ACC112 (cell line): ENCODE data around the gene FANCF.
"Not testable (repeated sequence)": the region's sequence is repeated elsewhere in the genome, so short reads cannot be mapped to it uniquely, and the experiment has no call there.

Experiments used
- H2AFZ ChIP-seq: fragments of 200-600 bp; sonication (generic); one replicate; pipeline ENCODE4 v1.6.0; 2017; ENCODE audit warnings: antibody characterized with exemption, low read length; ENCODE audit not compliant: unreplicated experiment
- H3K27ac ChIP-seq: fragments of 200-600 bp; sonication (generic); 2 replicates; pipeline ENCODE4 v1.5.1; 2014; ENCODE audit warnings: low read depth, mild to moderate bottlenecking, antibody characterized with exemption, low read length, moderate library complexity
- H3K27me3 ChIP-seq: fragments of 200-600 bp; sonication (generic); 2 replicates; pipeline ENCODE4 v1.6.1; 2014; ENCODE audit warnings: mild to moderate bottlenecking, antibody characterized with exemption, low read length, moderate library complexity, mixed read lengths; ENCODE audit not compliant: insufficient read depth
- H3K36me3 ChIP-seq: fragments of 200-600 bp; sonication (generic); 2 replicates; pipeline ENCODE4 v1.6.1; 2016; ENCODE audit warnings: mild to moderate bottlenecking, antibody characterized with exemption, low read length, moderate library complexity, mixed read lengths; ENCODE audit not compliant: insufficient read depth
- H3K4me1 ChIP-seq: fragments of 200-600 bp; sonication (generic); one replicate; pipeline ENCODE4 v1.6.1; 2016; ENCODE audit warnings: low read length, mixed read lengths; ENCODE audit not compliant: insufficient read depth, unreplicated experiment, control insufficient read depth
- H3K4me3 ChIP-seq: fragments of 200-600 bp; sonication (generic); 2 replicates; pipeline ENCODE4 v1.5.1; 2014; ENCODE audit warnings: mild to moderate bottlenecking, low read depth, low read length
- H3K79me2 ChIP-seq: fragments of 200-600 bp; sonication (generic); one replicate; pipeline ENCODE4 v1.6.0; 2016; ENCODE audit warnings: low read length; ENCODE audit not compliant: control insufficient read depth, unreplicated experiment, insufficient read depth

FANCF gene

GRCh38 chr11:22657101-22657694 lies 31.6 kb upstream of the FANCF start:
- no peak overlapping the region for H3K27ac ChIP-seq

GRCh38 chr11:22656130-22656529 lies 30.5 kb upstream of the FANCF start:
- no peak overlapping the region for H3K27ac ChIP-seq

More at GRCh38 chr11:22657101-22657694, 31.6 kb upstream of the FANCF start:
- no peak overlapping the region for H2AFZ ChIP-seq
- no peaks in the 10 kb centered on the region for H3K36me3 ChIP-seq
- no peak overlapping the region for H3K4me3 ChIP-seq
- H3K27me3 ChIP-seq: peaks cover 12% of the 10 kb centered on the region; the same call in 1 of the 2 replicates
- H3K4me1 ChIP-seq: no peaks in the 10 kb centered on the region
- H3K79me2 ChIP-seq: no peaks in the 10 kb centered on the region

GRCh38 chr11:22652346-22652745 lies 26.7 kb upstream of the FANCF start:
- H3K36me3 ChIP-seq, H2AFZ ChIP-seq, H3K4me3 ChIP-seq, H3K4me1 ChIP-seq, H3K27me3 ChIP-seq, H3K79me2 ChIP-seq, H3K27ac ChIP-seq: not testable (repeated sequence)

More at GRCh38 chr11:22656130-22656529, 30.5 kb upstream of the FANCF start:
- Histone ChIP-seq H2AFZ (no peak overlapping the region), H3K27me3 (peaks cover 12% of the 10 kb centered on the region; the same call in 1 of the 2 replicates), H3K4me1 (no peaks in the 10 kb centered on the region), H3K79me2 (no peaks in the 10 kb centered on the region), H3K36me3 (no peaks in the 10 kb centered on the region), H3K4me3 (no peak overlapping the region)

GRCh38 chr11:22641559-22641958 lies 15.9 kb upstream of the FANCF start:
- Histone ChIP-seq H3K36me3 (no peaks in the 10 kb centered on the region), H2AFZ (no peak overlapping the region), H3K27ac (no peak overlapping the region), H3K4me1 (no peaks in the 10 kb centered on the region), H3K27me3 (no peaks in the 10 kb centered on the region), H3K79me2 (no peaks in the 10 kb centered on the region), H3K4me3 (no peak overlapping the region)

- Histone ChIP-seq H2AFZ (no peak overlapping the region), H3K27me3 (no peaks in the 10 kb centered on the region), H3K36me3 (no peaks in the 10 kb centered on the region), H3K4me1 (no peaks in the 10 kb centered on the region), H3K79me2 (no peaks in the 10 kb centered on the region), H3K4me3 (no peak overlapping the region), H3K27ac (no peak overlapping the region)
Measured at GRCh38 chr11:22640862-22641261, 15.2 kb upstream of the FANCF start.

- no peaks in the 10 kb centered on the region for H3K4me1 ChIP-seq
- H3K36me3 ChIP-seq: no peaks in the 10 kb centered on the region
- H3K4me3 ChIP-seq: no peak overlapping the region
- H3K27me3 ChIP-seq: no peaks in the 10 kb centered on the region
- H3K79me2 ChIP-seq: no peaks in the 10 kb centered on the region
- H3K27ac ChIP-seq: no peak overlapping the region
- no peak overlapping the region for H2AFZ ChIP-seq
Measured at GRCh38 chr11:22635689-22636088, 10.1 kb upstream of the FANCF start.

- Histone ChIP-seq H3K4me1 (no peaks in the 10 kb centered on the region), H2AFZ (no peak overlapping the region), H3K27ac (no peak overlapping the region), H3K36me3 (no peaks in the 10 kb centered on the region), H3K79me2 (no peaks in the 10 kb centered on the region), H3K27me3 (no peaks in the 10 kb centered on the region), H3K4me3 (no peak overlapping the region)
Measured at GRCh38 chr11:22634897-22635629, 9.4 kb upstream of the FANCF start.

- Histone ChIP-seq H2AFZ (no peak overlapping the region), H3K27ac (no peak overlapping the region), H3K27me3 (no peaks in the 10 kb centered on the region), H3K79me2 (no peaks in the 10 kb centered on the region), H3K4me1 (no peaks in the 10 kb centered on the region), H3K36me3 (no peaks in the 10 kb centered on the region), H3K4me3 (no peak overlapping the region)
Measured at GRCh38 chr11:22633354-22633902, 7.8 kb upstream of the FANCF start.

- Histone ChIP-seq H3K27me3 (no peaks in the 10 kb centered on the region), H3K4me3 (no peak overlapping the region), H3K27ac (no peak overlapping the region), H3K4me1 (no peaks in the 10 kb centered on the region), H3K79me2 (peaks cover 7% of the 10 kb centered on the region), H2AFZ (no peak overlapping the region), H3K36me3 (no peaks in the 10 kb centered on the region)
Measured at GRCh38 chr11:22627421-22627820, 1.8 kb upstream of the FANCF start.

GRCh38 chr11:22626573-22627239 lies 1.1 kb upstream of the FANCF start:
- Histone ChIP-seq H3K27me3 (no peaks in the 10 kb centered on the region), H3K79me2 (peaks cover 7% of the 10 kb centered on the region), H3K36me3 (no peaks in the 10 kb centered on the region), H3K4me1 (no peaks in the 10 kb centered on the region), H2AFZ (peak overlapping the region; percentile 61), H3K4me3 (peak overlapping the region; percentile 88), H3K27ac (peak overlapping the region; percentile 77)
